Ishikawa (cell line): ENCODE results near the gene RHOB.

Experiments
- CEBPB ChIP-seq: IDR thresholded peaks from 2 replicates; pipeline ENCODE4 v1.6.1; 2012
- CREB1 ChIP-seq: IDR thresholded peaks from 2 replicates; pipeline ENCODE4 v1.6.1; 2012; ENCODE audit warnings: low read depth
- EP300 ChIP-seq: IDR thresholded peaks from 2 replicates; pipeline ENCODE4 v1.6.1; 2012; ENCODE audit warnings: borderline replicate concordance
- RAD21 ChIP-seq: IDR thresholded peaks from 2 replicates; pipeline ENCODE4 v1.6.1; 2012; ENCODE audit warnings: low read depth
- TAF1 ChIP-seq: IDR thresholded peaks from 2 replicates; pipeline ENCODE4 v1.6.1; 2012; ENCODE audit warnings: low read depth, mild to moderate bottlenecking
- TF ChIP-seq, protein P1 (sequence below): IDR thresholded peaks from 2 replicates; pipeline ENCODE4 v1.6.1; 2012

DNA sequence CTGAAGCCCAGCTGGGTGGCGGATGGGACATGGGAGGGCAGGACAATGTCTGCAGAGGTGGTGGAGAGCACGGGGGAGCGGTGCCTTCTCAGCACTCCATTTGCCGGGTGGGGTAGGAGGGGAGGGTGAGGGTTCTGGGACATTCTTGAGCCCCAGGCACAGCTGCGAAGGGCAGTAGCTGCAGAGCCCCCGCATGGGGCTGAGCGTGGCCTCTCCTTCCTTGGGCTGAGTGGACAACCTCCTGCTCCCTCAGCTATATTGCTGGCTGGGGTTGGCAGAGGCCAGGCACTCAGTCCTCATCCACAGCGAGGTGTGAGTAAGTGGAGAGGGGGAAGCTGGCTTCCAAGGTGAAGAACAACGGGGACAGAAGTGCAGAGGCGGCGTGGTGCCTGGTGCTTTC is 50.1 kb downstream of the RHOB start:
- TF ChIP-seq, protein P1, sequence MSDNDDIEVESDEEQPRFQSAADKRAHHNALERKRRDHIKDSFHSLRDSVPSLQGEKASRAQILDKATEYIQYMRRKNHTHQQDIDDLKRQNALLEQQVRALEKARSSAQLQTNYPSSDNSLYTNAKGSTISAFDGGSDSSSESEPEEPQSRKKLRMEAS = no peak
- TF ChIP-seq CREB1 (no peak), TAF1 (no peak), CEBPB (no peak), EP300 (no peak), RAD21 (no peak)
